ENCODE measurements around the gene NKX6-1. TPM values are rescaled to one million over a fixed set of nuclear protein-coding genes. Genes with fewer than 3 reads are reported as not detected.
A peak's percentile ranks its signal among the peaks of the same experiment; 100 is the strongest.

The NKX6-1 gene
- total RNA-seq, 1 donor from 2014 or later = 14.9 TPM

GRCh38 chr4:84456157-84456556, 42.9 kb downstream of the NKX6-1 start:
- Mint-ChIP-seq H3K36me3 (no peaks in the 10 kb centered on the region), H3K9me3 (no peaks in the 10 kb centered on the region), H3K4me1 (ENCODE audit: unreplicated experiment) (peaks cover 8% of the 10 kb centered on the region), H3K27me3 (peaks cover 9% of the 10 kb centered on the region), H3K4me3 (no peak overlapping the region), H3K27ac (no peak overlapping the region)
- no peak for TF ChIP-seq CTCF (conservative IDR thresholded peaks at IDR 0.05)
- DNase-seq (ENCODE audit: extremely low spot score, unreplicated experiment) = no peak

GRCh38 chr4:84455697-84456096, 43.4 kb downstream of the NKX6-1 start:
- TF ChIP-seq CTCF (conservative IDR thresholded peaks at IDR 0.05) = no peak
- Mint-ChIP-seq H3K9me3 (no peaks in the 10 kb centered on the region), H3K27me3 (peaks cover 6% of the 10 kb centered on the region), H3K36me3 (no peaks in the 10 kb centered on the region), H3K27ac (no peak overlapping the region), H3K4me3 (no peak overlapping the region), H3K4me1 (ENCODE audit: unreplicated experiment) (peaks cover 8% of the 10 kb centered on the region)
- no peak for DNase-seq (ENCODE audit: extremely low spot score, unreplicated experiment)

- Mint-ChIP-seq H3K9me3 (no peaks in the 10 kb centered on the region), H3K4me3 (no peak overlapping the region), H3K36me3 (no peaks in the 10 kb centered on the region), H3K27me3 (peaks cover 20% of the 10 kb centered on the region), H3K27ac (no peak overlapping the region), H3K4me1 (ENCODE audit: unreplicated experiment) (peaks cover 8% of the 10 kb centered on the region)
- TF ChIP-seq CTCF (conservative IDR thresholded peaks at IDR 0.05) = peak; percentile 74
- no peak for DNase-seq (ENCODE audit: extremely low spot score, unreplicated experiment)
Observed at GRCh38 chr4:84451546-84451945, 47.5 kb downstream of the NKX6-1 start.

- Mint-ChIP-seq H3K9me3 (no peaks in the 10 kb centered on the region), H3K27ac (no peak overlapping the region), H3K27me3 (peaks cover 38% of the 10 kb centered on the region), H3K4me1 (ENCODE audit: unreplicated experiment) (no peaks in the 10 kb centered on the region), H3K36me3 (no peaks in the 10 kb centered on the region), H3K4me3 (no peak overlapping the region)
- no peak for TF ChIP-seq CTCF (conservative IDR thresholded peaks at IDR 0.05)
- DNase-seq (ENCODE audit: extremely low spot score, unreplicated experiment) = no peak
Observed at GRCh38 chr4:84443523-84443922, 55.6 kb downstream of the NKX6-1 start.

- no peaks in the 10 kb centered on the region for H3K36me3 Mint-ChIP-seq
- H3K4me3 Mint-ChIP-seq = no peak overlapping the region
Observed at GRCh38 chr4:84442778-84443177, 56.3 kb downstream of the NKX6-1 start.

More at GRCh38 chr4:84442778-84443177, 56.3 kb downstream of the NKX6-1 start:
- Mint-ChIP-seq H3K4me1 (ENCODE audit: unreplicated experiment) (no peaks in the 10 kb centered on the region), H3K9me3 (no peaks in the 10 kb centered on the region), H3K27me3 (peaks cover 38% of the 10 kb centered on the region), H3K27ac (no peak overlapping the region)
- TF ChIP-seq CTCF (conservative IDR thresholded peaks at IDR 0.05) = no peak
- DNase-seq (ENCODE audit: extremely low spot score, unreplicated experiment) = no peak

Other genes starting within 250 kb of the NKX6-1 start
- gene CDS1, start 83.8 kb upstream of the NKX6-1 start, total RNA-seq (ENCODE audit: low replicate concordance) = 15.1 and 39.7 TPM in 2 replicates